Activated naive CD8-positive, alpha-beta T cell treated with anti-CD3 and anti-CD28 coated beads, Interleukin-2, amount 10 ng/mL, durations not matched to agents 7 days and 5 days (primary cell): ENCODE results near the gene FBXW7. TPM values are rescaled to one million over a fixed set of nuclear protein-coding genes. Genes with fewer than 3 reads are reported as not detected.

Experiments used
- ATAC-seq: fragments of 150-1000 bp; cut with Tn5 transposase; one replicate; pipeline ENCODE4 v1.10.0; 2021; ENCODE audit warnings: low read depth, moderate library complexity
- POLR2A ChIA-PET: fragments of 350-600 bp; sonication (Branson Sonifier 250); formaldehyde crosslinking; loops from one replicate; lab custom pipeline; 2021; ENCODE audit warnings: antibody characterized with exemption; lab: Charles Lee
- DNase-seq: peaks from one replicate; pipeline ENCODE4 v3.0.0; 2021
- H3K27ac Mint-ChIP-seq: one replicate; pipeline ENCODE4 v1.8.0; 2022; ENCODE audit warnings: mild to moderate bottlenecking, mixed read lengths
- H3K27me3 Mint-ChIP-seq: one replicate; pipeline ENCODE4 v1.8.0; 2022; ENCODE audit warnings: mild to moderate bottlenecking, moderate library complexity, mixed read lengths
- H3K36me3 Mint-ChIP-seq: one replicate; pipeline ENCODE4 v1.8.0; 2021; ENCODE audit warnings: mild to moderate bottlenecking, mixed read lengths
- H3K4me1 Mint-ChIP-seq: one replicate; pipeline ENCODE4 v1.8.0; 2021; ENCODE audit warnings: mixed read lengths
- H3K4me3 Mint-ChIP-seq: one replicate; pipeline ENCODE4 v1.8.0; 2022; ENCODE audit warnings: mild to moderate bottlenecking, moderate library complexity, mixed read lengths
- H3K9me3 Mint-ChIP-seq: one replicate; pipeline ENCODE4 v1.8.0; 2021; ENCODE audit warnings: mixed read lengths
- total RNA-seq, 2 experiments: library from RNA; stranded (reverse); gene quantifications; one replicate each; pipeline ENCODE4 v1.2.3, GENCODE V29; 2021

Gene FBXW7
- total RNA-seq, 2 experiments from 2014 or later: 80.2 to 91.2 TPM

GRCh38 chr4:152359208-152360044 is 176.5 kb downstream of the FBXW7 start:
- H3K36me3 Mint-ChIP-seq: peaks cover 9% of the 10 kb centered on the region
- no peak overlapping the region for H3K27ac Mint-ChIP-seq
- H3K9me3 Mint-ChIP-seq: no peaks in the 10 kb centered on the region
- DNase-seq (no peak), ATAC-seq (no peak)
- H3K4me3 Mint-ChIP-seq: no peak overlapping the region
- H3K27me3 Mint-ChIP-seq: no peaks in the 10 kb centered on the region
- POLR2A ChIA-PET: no interaction called here
- H3K4me1 Mint-ChIP-seq: no peaks in the 10 kb centered on the region

DNA sequence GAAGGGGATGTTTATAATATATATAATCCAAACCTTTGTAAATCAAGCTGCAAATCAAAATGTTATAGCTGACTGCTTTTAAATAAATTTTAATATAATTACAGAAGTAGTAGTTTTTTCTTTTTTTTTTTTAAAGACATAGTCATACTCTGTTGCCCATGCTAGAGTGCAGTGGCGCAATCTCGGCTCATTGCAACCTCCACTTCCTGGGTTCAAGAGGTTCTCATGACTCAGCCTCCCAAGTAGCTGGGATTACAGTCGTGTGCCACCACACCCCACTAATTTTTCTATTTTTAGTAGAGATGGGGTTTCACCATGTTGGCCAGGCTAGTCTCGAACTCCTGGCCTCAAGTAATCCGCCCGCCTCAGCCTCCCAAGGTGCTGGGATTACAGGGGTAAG is 178.7 kb downstream of the FBXW7 start:
- DNase-seq (no peak), ATAC-seq (no peak)
- Mint-ChIP-seq H3K27me3 (no peaks in the 10 kb centered on the region), H3K4me1 (peaks cover 13% of the 10 kb centered on the region), H3K36me3 (peaks cover 7% of the 10 kb centered on the region), H3K4me3 (no peak overlapping the region), H3K9me3 (no peaks in the 10 kb centered on the region), H3K27ac (no peak overlapping the region)
- POLR2A ChIA-PET: no interaction called here

GRCh38 chr4:152356428-152357034 is 179.4 kb downstream of the FBXW7 start:
- peaks cover 7% of the 10 kb centered on the region for H3K36me3 Mint-ChIP-seq
- H3K27ac Mint-ChIP-seq: no peak overlapping the region
- no peaks in the 10 kb centered on the region for H3K9me3 Mint-ChIP-seq
- peaks cover 14% of the 10 kb centered on the region for H3K4me1 Mint-ChIP-seq
- POLR2A ChIA-PET: no interaction called here
- DNase-seq (no peak), ATAC-seq (no peak)
- H3K4me3 Mint-ChIP-seq: no peak overlapping the region
- H3K27me3 Mint-ChIP-seq: no peaks in the 10 kb centered on the region

GRCh38 chr4:152352622-152353116 is 183.2 kb downstream of the FBXW7 start:
- H3K4me3 Mint-ChIP-seq: peak overlapping the region; percentile 49
- DNase-seq (no peak), ATAC-seq (peak; percentile 87)
- H3K36me3 Mint-ChIP-seq: no peaks in the 10 kb centered on the region
- H3K27ac Mint-ChIP-seq: no peak overlapping the region
- POLR2A ChIA-PET: interaction anchor here (0.6 kb wide), 1 partner anchor 250 kb away, joined by 3 read pairs; no protein-coding TSS in a partner anchor
- H3K4me1 Mint-ChIP-seq: peaks cover 14% of the 10 kb centered on the region
- H3K27me3 Mint-ChIP-seq: no peaks in the 10 kb centered on the region
- no peaks in the 10 kb centered on the region for H3K9me3 Mint-ChIP-seq

- Mint-ChIP-seq H3K36me3 (no peaks in the 10 kb centered on the region), H3K4me3 (peak overlapping the region; percentile 49), H3K27me3 (no peaks in the 10 kb centered on the region), H3K4me1 (peaks cover 14% of the 10 kb centered on the region), H3K9me3 (no peaks in the 10 kb centered on the region), H3K27ac (no peak overlapping the region)
- POLR2A ChIA-PET: interaction anchor here (0.6 kb wide), 1 partner anchor 250 kb away, joined by 3 read pairs; no protein-coding TSS in a partner anchor
- DNase-seq (no peak), ATAC-seq (no peak)
Measured at GRCh38 chr4:152352215-152352614, 183.7 kb downstream of the FBXW7 start.

DNA sequence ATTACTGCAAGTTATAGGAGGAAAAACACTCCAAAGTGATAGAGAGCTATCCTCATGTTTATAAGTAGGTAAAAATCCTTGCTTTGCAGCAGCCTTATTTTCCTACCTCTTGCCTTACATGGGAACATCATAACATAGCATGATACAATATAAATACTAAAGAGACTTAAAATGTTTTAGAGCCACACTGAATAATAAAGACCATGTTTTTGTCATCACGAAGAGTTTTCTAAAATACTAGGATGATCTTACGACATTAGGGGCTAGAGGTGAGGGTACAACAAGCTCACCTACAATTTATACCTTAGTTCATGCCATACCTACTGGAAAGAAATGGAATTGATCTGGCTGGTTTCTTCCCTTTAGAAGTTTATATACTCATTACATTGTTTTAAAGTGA is 184.8 kb downstream of the FBXW7 start:
- Mint-ChIP-seq H3K4me3 (no peak overlapping the region), H3K36me3 (peaks cover 8% of the 10 kb centered on the region), H3K4me1 (peaks cover 14% of the 10 kb centered on the region), H3K27me3 (no peaks in the 10 kb centered on the region), H3K27ac (no peak overlapping the region), H3K9me3 (no peaks in the 10 kb centered on the region)
- POLR2A ChIA-PET: no interaction called here
- no peak for ATAC-seq
- no peak for DNase-seq

DNA sequence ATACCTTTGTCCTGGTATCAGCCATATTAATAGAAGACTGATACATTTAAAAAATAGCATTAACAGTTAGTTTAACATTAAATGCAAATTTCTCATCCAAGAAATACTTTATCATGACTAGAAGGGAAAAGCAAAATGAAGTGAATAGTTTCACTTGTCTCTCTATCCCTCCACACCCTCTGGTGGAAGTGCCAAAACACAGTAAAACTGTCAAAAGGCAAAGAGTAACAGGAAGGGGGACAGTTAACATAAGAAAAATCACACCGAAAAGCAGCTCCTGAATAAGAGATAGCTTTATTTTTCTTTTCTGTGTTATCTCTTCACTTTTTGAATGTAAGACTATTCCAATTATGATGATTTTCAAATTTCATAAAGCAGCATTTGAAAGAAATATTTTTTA is 187.2 kb downstream of the FBXW7 start:
- Mint-ChIP-seq H3K27ac (no peak overlapping the region), H3K4me1 (peaks cover 11% of the 10 kb centered on the region), H3K4me3 (no peak overlapping the region), H3K27me3 (no peaks in the 10 kb centered on the region), H3K9me3 (no peaks in the 10 kb centered on the region), H3K36me3 (peaks cover 11% of the 10 kb centered on the region)
- DNase-seq (no peak), ATAC-seq (peak; percentile 42)
- POLR2A ChIA-PET: interaction anchor here (0.6 kb wide), 1 partner anchor 29 kb away, joined by 3 read pairs; no protein-coding TSS in a partner anchor

- Mint-ChIP-seq H3K27ac (no peak overlapping the region), H3K36me3 (peaks cover 18% of the 10 kb centered on the region), H3K4me3 (no peak overlapping the region), H3K27me3 (no peaks in the 10 kb centered on the region), H3K9me3 (no peaks in the 10 kb centered on the region), H3K4me1 (no peaks in the 10 kb centered on the region)
- POLR2A ChIA-PET: no interaction called here
- DNase-seq (no peak), ATAC-seq (no peak)
Measured at GRCh38 chr4:152346979-152347378, 188.9 kb downstream of the FBXW7 start.

DNA sequence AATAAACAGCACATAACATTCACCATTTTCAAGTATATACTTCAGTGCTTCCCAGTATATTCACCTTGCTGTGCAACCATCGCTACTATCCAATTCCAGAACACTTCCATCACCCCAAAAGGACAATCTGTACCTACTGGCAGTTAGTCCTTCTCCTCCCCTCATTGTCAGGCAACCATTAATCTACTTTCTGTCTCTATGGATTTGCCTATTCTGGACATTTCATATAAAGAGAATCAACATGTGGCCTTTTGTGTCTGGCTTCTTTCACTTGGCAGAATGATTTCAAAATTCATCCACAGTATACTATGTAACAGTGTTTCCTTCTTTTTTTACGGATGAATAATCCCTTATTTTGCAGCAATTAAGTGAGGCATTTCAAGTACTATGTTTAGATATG is 189.4 kb downstream of the FBXW7 start:
- Mint-ChIP-seq H3K4me1 (no peaks in the 10 kb centered on the region), H3K27me3 (no peaks in the 10 kb centered on the region), H3K4me3 (no peak overlapping the region), H3K27ac (no peak overlapping the region), H3K36me3 (peaks cover 19% of the 10 kb centered on the region), H3K9me3 (no peaks in the 10 kb centered on the region)
- POLR2A ChIA-PET: no interaction called here
- ATAC-seq: no peak
- DNase-seq: no peak

DNA sequence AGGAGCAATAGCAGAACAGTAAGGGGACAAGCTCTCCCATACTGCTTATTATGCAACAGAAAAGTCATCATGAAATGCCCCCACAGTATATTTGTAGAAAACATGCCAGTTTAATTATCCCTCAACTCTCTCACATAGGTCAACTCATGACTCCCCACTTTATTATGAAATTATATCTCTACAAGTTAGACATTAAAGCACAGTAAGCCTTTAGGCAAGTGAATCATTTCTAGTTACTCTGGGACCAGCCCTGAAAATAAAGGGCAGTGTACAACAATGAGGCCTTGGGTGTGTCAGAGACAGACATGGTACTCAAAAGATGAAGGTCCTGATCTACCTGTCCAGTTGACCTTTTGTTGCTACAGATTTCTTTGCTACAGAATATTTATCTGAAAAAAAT is 191.9 kb downstream of the FBXW7 start:
- H3K27me3 Mint-ChIP-seq: no peaks in the 10 kb centered on the region
- no peaks in the 10 kb centered on the region for H3K9me3 Mint-ChIP-seq
- peaks cover 29% of the 10 kb centered on the region for H3K36me3 Mint-ChIP-seq
- POLR2A ChIA-PET: no interaction called here
- no peak overlapping the region for H3K4me3 Mint-ChIP-seq
- no peaks in the 10 kb centered on the region for H3K4me1 Mint-ChIP-seq
- ATAC-seq: no peak
- DNase-seq: no peak
- H3K27ac Mint-ChIP-seq: no peak overlapping the region

- Mint-ChIP-seq H3K27me3 (no peaks in the 10 kb centered on the region), H3K4me1 (no peaks in the 10 kb centered on the region), H3K27ac (no peak overlapping the region), H3K9me3 (no peaks in the 10 kb centered on the region), H3K36me3 (peaks cover 30% of the 10 kb centered on the region), H3K4me3 (no peak overlapping the region)
- ATAC-seq (no peak), DNase-seq (no peak)
- POLR2A ChIA-PET: no interaction called here
Measured at GRCh38 chr4:152342293-152342692, 193.6 kb downstream of the FBXW7 start.

- H3K27ac Mint-ChIP-seq: no peak overlapping the region
- H3K36me3 Mint-ChIP-seq: peaks cover 22% of the 10 kb centered on the region
- ATAC-seq: no peak
- H3K4me3 Mint-ChIP-seq: no peak overlapping the region
- POLR2A ChIA-PET: interaction anchor here (0.7 kb wide), 1 partner anchor 447 kb away, joined by 8 read pairs; no protein-coding TSS in a partner anchor
- DNase-seq: no peak
- H3K27me3 Mint-ChIP-seq: no peaks in the 10 kb centered on the region
- no peaks in the 10 kb centered on the region for H3K4me1 Mint-ChIP-seq
- no peaks in the 10 kb centered on the region for H3K9me3 Mint-ChIP-seq
Measured at GRCh38 chr4:152340818-152341217, 195.1 kb downstream of the FBXW7 start.

DNA sequence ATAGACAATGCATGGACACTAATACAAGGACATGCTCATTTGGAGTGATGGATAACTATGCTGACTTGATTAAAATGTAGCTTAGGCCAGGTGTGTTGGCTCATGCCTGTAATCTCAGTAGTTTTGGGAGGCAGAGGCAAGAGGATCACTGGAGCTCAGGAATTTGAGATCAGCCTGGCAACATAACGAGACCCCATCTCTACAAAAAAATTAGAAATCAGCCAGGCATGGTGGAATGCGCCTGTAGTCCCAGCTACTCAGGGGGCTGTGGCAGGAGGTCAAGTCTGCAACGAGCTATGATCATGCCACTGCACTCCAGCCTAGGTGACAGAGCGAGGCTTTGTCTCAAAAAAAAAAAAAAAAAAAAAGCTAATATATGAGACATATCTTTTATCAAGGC is 196.3 kb downstream of the FBXW7 start:
- no peaks in the 10 kb centered on the region for H3K27me3 Mint-ChIP-seq
- peaks cover 25% of the 10 kb centered on the region for H3K36me3 Mint-ChIP-seq
- no peaks in the 10 kb centered on the region for H3K4me1 Mint-ChIP-seq
- no peak for DNase-seq
- no peak overlapping the region for H3K27ac Mint-ChIP-seq
- no peak overlapping the region for H3K4me3 Mint-ChIP-seq
- no peak for ATAC-seq
- POLR2A ChIA-PET: interaction anchor here (0.6 kb wide), 1 partner anchor 118 kb away, joined by 3 read pairs; no protein-coding TSS in a partner anchor
- H3K9me3 Mint-ChIP-seq: no peaks in the 10 kb centered on the region
